HL-60/S4 treated with retinoic acid at 250 ng/mL for 4 days and 3 days (cell line): ENCODE data around the gene IBA57.
"Not testable (repeated sequence)": the region's sequence is repeated elsewhere in the genome, so short reads cannot be mapped to it uniquely, and the experiment has no call there.

ENCODE experiments used
- in situ Hi-C: fragments of 300-500 bp; cut with MboI; formaldehyde crosslinking; loops from 2 replicates; pipeline ENCODE4 v1.7.0; 2022; ENCODE audit warnings: low sequenced_read_pairs

Gene IBA57

DNA sequence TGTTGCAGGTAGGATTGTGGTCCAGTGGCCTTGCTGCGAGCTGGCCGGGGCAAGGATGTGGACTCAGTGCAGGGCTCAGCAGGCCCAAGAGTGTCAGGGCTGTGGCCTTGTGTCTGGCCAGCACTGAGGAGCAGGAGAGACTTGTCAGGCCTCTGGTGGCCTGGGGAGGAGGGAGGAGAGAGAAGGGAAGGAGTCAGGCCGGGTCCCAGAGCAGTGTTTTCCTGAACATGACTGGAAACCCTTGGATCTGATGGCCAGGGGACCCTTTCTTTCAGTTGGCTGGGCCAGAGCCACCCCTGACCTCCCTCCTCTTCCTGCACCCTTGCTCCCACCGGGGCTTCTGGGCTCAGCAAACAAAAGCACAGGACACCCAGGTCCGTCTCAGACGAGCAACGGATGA is 5.1 kb downstream of the IBA57 start:
- in situ Hi-C loops, result no loop called here

DNA sequence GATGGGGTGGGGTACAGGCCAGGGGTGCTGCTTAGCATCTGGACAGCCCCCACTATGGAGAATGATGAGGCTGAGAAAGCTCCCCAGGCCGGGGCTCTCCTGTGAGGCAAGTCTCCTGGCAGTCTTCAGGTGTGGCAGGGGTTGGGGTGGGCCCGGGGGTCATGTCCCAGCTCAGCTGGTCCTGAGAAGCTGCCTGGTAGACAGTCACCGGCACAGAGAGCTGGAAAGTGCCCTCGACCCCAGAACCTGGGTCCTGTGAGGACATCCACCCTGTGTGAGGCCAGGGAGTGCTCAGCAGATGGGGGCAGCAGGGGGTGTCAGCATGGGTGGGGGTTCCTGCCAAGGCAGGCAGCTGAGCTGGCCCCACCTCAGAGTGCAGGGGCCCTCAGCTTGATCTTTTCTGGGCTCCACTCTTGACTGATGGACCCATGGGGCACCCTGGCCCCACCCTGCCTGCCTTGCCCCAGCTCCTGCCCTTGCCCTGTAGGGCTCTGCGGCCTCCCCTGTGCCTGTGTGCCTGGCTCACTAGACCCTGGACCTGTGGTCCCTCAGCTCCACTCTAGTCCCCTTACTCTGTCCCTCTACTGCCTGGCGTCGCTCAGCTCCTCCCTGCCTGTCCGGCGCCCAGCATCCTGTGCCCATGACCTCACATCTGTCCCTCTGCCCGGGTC is 5.8 kb downstream of the IBA57 start:
- in situ Hi-C loops, result no loop called here

DNA sequence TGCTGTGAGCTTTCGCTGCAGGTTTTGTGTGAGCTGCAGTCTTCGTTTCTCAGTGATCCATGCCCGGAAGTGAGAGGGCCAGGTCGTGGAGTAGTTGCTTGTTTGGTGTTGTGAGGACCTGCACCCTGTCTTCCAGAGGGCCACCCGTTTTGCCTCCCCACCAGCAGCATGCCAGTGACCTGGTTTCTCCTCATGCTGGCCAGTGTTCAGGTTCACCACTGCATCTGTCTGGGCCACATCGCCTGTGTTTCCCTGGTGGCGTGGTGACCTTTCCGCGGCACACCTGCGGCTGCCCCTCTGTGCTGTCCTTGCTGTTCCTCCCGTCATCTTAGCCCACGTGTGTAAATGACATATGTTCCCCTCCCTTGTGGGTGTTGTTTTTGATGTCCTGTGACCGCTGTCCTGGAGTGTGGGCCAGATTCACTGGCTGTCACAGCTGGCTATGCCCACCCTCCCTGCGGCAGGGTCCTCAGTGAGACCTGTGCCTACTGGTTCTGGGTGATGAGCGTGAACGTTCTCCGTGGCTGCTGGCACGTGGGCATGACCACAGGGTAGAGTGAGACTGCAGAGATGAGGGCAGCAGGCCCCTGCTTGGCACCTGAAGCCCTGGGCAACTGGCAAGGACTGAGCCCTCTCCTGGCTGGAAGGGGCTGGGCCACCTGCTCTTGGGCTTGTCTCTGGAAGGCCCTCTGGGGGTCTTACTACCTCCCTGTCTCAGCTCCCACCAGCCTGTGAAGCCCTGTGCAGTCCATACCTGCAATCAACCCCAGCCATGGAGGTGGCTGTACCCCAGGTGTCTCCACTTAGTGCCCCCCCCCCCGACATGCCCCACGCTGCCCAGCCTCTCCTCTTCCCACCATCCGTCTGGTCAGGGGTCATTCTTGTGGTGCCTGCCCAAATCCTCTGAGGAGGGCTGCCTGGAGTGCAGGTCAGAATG is 7.3 kb downstream of the IBA57 start:
- in situ Hi-C loops, result no loop called here

DNA sequence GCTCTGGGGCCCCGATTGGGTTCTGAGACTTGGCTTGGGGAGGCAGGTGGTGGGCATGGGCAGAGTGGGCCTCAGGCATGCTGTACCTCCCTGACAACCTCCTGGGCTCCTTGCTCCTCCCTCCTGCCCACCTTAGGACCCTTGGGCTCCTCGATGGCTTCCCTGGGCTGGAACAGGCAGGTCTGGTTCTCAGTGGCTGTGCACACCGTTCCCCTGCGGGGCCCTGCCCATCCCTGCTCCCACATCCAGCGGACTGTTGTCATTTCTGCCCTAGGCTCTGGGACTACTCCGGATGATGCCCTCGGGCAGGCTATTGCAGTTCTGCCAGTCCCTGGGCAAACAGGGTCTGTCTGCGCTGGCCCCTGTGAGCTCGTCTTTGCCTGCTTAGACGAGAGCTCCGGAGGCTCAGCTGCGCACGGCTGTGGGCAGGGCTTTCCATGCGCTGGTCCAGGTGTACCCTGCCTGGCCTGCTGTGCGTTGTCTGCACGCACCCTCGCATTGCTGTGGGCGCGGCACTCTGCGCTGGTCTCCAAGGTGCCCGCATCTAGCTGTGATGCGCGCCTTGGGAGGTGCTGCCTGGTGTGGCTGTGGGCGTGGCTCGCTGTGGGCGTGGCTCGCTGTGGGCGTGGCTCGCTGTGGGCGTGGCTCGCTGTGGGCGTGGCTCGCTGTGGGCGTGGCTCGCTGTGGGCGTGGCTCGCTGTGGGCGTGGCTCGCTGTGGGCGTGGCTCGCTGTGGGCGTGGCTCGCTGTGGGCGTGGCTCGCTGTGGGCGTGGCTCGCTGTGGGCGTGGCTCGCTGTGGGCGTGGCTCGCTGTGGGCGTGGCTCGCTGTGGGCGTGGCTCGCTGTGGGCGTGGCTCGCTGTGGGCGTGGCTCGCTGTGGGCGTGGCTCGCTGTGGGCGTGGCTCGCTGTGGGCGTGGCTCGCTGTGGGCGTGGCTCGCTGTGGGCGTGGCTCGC is 8.2 kb downstream of the IBA57 start:
- in situ Hi-C loops, result not testable (repeated sequence)

DNA sequence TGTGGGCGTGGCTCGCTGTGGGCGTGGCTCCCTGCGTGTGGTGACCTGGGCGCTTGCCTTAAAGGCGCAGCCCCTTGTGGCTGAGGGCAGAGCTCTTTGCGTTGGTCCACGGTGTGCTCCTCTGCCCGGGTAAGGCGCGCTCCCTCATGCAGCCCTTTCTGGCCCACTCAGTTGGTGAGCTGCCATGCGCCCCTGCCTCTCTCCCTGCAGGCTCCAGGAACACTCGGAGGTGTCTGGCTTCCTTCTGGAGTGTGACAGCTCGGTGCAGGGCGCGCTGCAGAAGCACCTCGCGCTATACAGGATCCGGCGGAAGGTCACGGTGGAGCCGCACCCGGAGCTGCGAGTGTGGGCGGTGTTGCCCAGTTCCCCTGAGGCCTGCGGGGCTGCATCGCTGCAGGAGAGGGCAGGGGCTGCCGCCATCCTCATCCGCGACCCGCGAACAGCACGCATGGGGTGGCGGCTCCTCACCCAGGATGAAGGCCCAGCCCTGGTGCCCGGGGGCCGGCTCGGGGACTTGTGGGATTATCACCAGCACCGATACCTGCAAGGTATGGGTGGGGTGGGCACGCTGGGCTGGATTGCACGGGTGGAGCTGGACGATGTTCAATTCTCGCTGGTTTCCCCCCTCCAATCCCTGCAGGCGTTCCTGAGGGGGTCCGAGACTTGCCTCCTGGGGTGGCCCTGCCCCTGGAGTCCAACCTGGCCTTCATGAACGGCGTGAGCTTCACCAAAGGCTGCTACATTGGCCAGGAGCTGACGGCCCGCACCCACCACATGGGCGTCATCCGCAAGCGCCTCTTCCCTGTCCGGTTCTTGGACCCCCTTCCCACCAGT is 9.1 kb downstream of the IBA57 start:
- in situ Hi-C loops, result no loop called here

DNA sequence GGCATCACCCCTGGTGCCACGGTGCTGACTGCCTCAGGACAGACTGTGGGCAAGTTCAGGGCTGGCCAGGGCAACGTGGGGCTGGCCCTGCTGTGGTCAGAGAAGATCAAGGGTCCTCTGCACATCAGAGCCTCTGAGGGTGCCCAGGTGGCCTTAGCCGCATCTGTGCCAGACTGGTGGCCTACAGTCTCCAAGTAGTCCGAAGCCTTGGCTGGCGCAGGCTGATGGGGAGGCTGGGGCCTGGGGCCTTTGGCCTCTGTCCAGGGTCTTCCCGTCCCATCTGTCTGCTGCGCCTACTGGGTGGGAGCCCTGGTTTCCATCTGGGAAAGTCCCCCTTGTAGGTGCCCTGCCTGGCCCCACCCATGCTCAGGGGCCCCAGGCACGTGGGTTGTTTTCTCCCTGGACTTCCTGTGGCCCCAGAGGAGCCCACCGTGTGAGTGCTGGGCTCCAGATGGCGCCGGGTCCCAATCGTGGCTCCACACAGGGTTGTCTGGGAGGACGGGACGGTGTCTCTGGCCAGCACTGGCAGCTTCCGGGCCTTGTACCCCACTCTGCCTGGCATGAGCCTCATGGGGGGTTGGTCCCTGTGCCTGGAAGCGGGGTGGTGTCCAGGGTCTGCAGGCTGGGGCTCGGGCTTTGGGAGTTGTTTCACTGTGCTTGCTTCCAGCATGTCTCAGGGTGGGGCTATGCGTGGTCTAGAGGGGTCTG is 9.9 kb downstream of the IBA57 start:
- in situ Hi-C loops, result no loop called here

DNA sequence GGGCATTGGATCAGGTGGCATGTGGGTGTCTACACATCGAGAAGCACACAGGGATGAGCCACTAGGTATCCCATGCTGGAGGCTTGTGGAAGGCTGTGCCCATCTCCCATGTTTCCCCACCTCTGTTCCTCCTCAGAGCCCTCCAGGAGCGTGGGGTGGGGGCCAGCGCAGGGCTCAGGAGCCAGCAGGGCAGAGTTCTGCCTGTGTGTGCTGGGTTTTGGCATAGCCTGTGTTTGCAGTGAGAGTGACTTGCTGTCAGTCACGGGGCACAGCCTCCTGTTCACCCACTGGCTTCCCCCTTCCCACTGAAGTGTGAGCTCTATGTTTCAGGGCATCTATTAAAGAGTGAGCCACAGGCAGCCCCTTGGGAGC is 10.4 kb downstream of the IBA57 start:
- in situ Hi-C loops, result no loop called here

DNA sequence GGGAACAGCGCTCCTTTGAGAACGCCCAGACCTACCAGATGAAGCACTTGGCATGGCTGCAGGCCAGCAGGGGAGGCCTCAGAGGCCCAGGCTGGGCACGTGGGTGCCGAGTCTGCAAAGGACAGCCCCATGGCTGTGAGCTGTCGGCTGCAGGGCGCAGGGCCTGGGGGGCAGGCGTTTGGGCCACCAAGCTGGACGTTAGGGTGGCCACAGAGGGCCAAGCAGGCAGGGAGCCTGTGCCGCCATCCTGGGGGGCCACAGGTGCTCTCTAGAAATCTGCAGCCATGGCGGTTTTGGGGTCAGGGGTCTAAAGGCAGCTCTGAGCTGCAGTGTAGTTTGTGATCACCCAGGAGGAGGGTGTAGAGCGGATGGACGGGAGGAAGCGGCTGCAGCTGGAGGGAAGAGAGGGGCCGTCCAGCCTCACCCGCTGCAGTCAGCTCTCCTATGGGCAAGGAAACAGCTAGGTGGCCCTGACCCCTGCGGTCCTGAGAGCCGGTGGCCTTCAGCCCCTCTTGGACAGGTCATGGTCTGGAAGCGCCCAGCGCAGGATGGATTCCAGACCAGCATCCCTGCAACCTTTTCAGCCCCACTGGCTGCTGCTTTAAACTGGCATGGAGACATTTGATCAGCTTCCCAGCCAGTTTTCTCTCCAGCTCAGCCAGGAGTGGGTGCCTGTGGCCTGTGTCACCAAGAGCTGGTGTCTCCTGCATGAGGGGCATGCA is 11.0 kb downstream of the IBA57 start:
- in situ Hi-C loops, result no loop called here

DNA sequence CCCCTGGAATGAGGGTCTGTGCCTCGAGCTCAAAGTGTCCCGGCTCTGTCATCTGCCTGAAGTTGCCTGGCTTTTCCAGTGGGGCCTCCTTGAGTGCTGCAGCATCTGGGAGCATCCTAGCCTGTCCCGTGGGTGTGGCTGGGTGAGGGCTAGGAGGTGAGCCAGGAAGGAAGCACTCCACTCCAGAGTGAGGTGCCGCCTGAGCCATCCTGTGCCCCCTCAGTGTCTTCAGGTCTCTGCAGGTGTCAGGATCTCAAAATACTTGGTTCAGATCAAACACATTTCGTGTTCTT is 11.5 kb downstream of the IBA57 start:
- in situ Hi-C loops, result no loop called here

DNA sequence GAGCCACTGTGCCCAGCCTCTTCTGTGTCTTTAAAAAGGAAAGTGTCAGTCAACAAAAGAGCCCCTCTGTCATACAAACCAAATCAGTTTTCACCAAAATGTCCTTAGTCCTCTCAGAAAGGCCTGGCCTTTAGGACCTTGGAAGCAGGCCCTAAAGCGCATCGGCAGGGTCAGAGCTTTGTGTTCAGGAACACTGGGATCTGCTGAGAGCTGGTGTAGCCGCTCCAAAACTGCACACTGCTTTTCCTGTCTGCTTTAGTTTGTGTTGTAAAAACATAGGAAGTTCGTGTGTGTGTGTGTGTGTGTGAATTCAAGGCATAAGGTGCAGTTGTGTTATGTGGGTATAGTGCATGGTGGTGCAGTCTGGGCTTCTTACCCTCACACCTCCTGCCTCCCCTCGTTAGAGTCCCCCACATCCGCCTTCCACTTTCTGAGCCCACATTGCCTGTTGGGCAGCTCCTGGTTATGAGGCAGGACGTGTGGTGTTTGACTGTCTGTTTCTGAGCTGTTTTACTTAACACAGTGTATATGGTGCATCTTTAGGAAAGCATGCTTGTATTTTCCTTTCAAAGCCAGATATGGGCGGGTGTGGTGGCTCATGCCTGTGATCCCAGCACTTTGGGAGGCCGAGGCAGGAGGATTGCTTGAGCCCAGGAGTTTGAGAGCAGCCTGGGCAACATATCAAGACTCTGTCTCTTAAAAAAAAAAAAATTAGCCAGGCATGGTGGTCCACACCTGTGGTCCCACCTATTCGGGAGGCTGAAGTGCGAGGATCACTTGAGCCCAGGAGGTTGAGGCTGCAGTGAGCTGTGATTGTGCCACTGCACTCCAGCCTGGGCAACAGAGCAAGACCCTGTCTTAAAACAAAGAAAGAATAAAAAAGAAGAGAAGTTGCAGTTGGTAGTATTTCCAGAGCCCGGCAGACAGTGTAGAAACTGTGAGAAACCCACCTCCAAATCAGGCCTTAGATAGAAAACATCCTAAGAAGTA is 12.4 kb downstream of the IBA57 start:
- in situ Hi-C loops, result no loop called here

DNA sequence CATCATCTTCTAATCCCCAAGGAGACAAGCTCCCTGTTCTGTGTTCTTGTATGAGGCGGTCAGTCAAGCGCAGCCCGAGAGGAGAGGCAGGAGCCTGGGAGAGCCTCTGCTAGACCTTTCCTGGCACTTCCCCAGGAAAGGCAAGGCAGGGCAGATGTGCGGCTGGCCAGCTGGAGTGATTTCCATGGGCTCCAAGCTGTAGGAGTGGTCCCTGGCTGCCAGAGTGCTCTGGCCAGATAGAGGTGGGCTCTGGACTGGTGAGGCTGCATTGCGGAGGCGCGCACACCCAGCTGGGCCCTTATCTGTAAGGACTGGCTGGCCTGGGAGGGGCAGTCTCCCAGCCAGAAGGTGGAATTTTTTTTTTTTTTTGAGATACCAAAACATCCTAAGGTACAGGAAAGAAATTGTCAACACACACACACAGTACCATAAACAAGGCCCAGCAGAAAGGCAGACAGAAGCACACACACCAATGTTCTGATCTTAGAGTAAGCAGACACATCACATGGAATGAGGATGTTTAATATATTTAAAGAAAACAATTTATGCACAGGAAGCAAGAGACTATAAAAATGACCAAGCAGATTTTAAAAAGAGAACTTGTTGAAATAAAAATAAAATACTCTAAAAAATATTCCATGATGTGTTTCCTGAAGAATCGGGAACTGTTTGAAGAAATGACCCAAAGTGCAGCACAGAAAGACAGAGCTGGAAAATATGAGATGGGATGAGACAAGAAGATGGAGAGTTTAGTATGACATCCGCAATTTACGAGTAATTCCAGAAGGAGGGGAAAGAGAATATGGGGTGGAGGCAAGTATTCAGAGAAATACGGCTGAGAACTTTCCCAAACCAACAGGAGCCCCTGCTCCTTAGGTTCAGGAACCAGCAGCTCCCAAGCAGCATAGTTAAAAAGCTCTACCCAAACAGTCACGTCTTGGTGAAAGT is 13.4 kb downstream of the IBA57 start:
- in situ Hi-C loops, result no loop called here

DNA sequence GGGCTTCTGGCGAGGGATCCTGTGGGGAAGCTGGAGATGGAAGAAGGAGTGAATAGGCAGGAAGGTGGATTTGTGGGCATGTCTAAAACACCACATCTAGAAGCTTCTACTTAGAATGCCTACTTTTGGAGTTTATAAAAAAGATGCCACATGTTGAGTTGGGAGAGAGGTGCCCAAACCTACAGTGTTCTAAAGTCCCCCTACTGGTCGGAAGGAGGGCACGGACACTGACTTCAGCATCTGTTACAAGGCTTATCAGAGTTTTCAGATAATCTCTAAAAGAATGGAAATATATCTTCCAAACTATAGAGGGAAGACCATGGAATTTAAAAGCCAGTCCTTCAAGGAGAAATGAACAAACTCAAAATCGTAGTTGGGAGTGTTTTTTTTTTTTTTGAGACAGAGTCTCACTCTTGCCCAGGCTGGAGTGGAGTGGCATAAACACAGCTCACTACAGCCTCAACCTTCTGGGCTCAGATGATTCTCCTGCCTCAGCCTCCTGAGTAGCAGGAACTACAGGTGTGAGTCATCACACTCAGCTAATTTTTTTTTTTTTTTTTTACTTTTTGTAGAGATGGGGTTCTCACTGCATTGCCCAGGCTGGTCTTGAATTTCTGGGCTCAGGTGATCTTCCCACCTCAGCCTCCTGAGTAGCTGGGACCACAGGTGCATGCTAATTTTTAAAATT is 14.8 kb downstream of the IBA57 start:
- in situ Hi-C loops, result no loop called here

DNA sequence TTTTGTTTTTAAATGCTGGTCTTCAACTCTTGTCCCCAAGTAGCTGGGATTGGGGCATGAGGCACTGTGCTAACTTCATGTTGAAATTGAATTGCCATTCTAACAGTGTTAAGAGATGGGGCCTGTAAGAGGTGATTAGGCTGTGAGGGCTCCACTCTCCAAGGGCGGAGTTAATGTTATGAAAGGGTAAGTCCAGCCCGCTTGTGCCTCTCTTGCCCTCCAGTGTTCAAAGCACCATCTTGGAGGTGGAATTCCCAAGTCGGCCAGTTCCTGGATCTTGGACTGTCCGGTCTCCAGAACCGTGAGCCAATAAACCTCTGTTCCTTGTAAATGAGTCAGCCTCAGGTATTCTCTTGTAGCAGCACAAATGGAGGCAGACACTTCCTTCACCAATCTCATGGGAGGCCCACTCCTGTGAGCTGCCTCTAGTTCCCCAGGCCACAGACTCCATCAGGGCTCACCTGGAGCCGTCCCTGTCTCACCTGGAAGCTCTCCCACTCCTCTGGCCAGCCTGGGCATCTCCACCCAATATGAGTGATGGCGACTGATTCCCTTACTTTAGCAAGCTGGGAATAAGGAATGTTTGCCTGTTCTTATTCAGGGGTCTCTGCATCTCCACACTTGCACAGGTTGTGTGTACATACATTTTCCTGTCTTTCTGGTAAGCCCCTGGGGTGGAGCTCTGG is 15.5 kb downstream of the IBA57 start:
- in situ Hi-C loops, result no loop called here

DNA sequence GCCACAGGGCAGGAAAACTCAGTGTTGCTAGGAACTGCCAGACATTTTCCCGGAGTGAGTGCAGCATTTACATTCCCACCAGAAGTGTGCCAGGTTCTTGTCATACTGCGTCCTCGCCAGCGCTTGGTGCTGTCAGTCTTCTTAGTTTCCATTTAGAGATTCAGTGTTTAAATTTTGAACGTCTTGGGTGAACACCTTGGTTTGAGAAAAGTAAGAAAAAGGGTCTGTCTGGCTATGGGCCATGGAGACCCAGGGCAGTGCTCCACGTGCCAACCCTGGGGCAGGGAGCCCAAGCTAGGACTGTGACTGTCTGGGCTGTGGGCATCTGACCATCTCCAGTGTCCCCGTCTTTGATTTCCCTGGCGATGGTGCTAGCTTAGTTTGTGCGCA is 16.0 kb downstream of the IBA57 start:
- in situ Hi-C loops, result no loop called here

DNA sequence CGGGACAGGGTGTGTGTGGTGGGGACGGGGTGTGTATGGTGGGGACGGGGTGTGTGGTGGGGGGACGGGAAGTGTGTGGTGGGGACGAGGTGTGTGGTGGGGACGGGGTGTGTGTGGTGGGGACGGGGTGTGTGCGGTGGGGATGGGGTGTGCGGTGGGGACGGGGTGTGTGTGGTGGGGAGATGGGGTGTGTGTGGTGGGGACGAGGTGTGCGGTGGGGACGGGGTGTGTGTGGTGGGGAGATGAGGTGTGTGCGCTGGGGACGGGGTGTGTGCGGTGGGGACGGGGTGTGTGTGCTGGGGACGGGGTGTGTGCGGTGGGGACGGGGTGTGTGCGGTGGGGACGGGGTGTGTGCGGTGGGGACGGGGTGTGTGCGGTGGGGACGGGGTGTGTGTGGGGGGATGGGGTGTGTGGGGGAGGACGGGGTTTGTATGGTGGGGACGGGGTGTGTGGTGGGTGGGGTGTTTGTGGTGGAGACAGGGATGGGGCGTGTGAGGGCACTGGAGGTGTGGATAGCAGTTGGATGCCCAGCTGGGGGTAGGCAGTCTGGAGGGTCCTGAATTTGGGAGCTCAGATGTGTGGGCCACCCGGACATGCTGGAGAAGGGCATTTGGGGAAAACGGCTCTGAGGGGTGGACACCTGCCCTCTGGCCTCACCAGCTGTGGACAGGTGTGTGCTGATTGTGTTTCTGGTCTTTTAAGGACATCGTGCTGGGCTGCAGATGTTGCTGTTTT is 16.9 kb downstream of the IBA57 start:
- in situ Hi-C loops, result no loop called here
